NB4 (cell line): ENCODE data around the gene TXLNB.

Experiments
- DNase-seq: peaks from one replicate; pipeline ENCODE4 v3.0.0; 2010; ENCODE audit warnings: low read depth
- H3K4me3 ChIP-seq: one replicate; pipeline ENCODE4 v1.5.1; 2011; ENCODE audit warnings: mild to moderate bottlenecking, low read depth, low read length, moderate library complexity
- MAX ChIP-seq: IDR thresholded peaks from 2 replicates; pipeline ENCODE4 v1.6.1; 2011; ENCODE audit warnings: low read depth, low read length
- MYC ChIP-seq: IDR thresholded peaks from 2 replicates; pipeline ENCODE4 v1.6.1; 2011; ENCODE audit warnings: low read depth, low read length
- POLR2A ChIP-seq: IDR thresholded peaks from 2 replicates; pipeline ENCODE4 v1.6.1; 2011; ENCODE audit warnings: mild to moderate bottlenecking; ENCODE audit not compliant: insufficient read length; ENCODE audit errors: extremely low read depth
- TF ChIP-seq, protein P1 (sequence below): IDR thresholded peaks from one replicate; pipeline ENCODE4 v1.5.1; 2012; ENCODE audit warnings: low read depth, low read length

Gene TXLNB

GRCh38 chr6:139205843-139206242, 86.0 kb downstream of the TXLNB start:
- no peak for TF ChIP-seq POLR2A
- TF ChIP-seq, protein P1, sequence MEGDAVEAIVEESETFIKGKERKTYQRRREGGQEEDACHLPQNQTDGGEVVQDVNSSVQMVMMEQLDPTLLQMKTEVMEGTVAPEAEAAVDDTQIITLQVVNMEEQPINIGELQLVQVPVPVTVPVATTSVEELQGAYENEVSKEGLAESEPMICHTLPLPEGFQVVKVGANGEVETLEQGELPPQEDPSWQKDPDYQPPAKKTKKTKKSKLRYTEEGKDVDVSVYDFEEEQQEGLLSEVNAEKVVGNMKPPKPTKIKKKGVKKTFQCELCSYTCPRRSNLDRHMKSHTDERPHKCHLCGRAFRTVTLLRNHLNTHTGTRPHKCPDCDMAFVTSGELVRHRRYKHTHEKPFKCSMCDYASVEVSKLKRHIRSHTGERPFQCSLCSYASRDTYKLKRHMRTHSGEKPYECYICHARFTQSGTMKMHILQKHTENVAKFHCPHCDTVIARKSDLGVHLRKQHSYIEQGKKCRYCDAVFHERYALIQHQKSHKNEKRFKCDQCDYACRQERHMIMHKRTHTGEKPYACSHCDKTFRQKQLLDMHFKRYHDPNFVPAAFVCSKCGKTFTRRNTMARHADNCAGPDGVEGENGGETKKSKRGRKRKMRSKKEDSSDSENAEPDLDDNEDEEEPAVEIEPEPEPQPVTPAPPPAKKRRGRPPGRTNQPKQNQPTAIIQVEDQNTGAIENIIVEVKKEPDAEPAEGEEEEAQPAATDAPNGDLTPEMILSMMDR: no peak
- DNase-seq: no peak

DNA sequence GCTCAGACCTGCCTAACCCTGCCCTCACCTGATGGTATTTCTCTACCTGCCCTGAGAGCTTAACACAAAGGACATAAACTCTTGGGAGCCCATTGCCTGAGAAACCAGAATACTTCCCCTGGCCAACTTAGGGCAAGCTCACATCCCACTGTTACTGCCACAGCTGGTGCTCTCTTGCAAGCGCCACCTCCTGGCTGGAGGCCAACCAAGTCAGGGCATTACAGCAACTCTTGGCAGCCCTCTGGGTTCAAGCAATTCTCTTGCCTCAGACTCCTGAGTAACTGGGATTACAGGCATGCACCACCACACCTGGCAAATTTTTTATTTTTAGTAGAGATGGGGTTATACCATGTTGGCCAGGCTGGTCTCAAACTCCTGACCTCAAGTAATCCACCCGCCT, 86.8 kb downstream of the TXLNB start:
- DNase-seq: no peak
- H3K4me3 ChIP-seq: no peak overlapping the region
- TF ChIP-seq MAX (no peak), POLR2A (no peak), MYC (no peak)
- TF ChIP-seq, protein P1: no peak

More at GRCh38 chr6:139205843-139206242, 86.0 kb downstream of the TXLNB start:
- no peak overlapping the region for H3K4me3 ChIP-seq

GRCh38 chr6:139201378-139201777, 90.4 kb downstream of the TXLNB start:
- H3K4me3 ChIP-seq: no peak overlapping the region
- DNase-seq: no peak
- TF ChIP-seq MYC (no peak), MAX (no peak), POLR2A (no peak)
- TF ChIP-seq, protein P1: no peak

DNA sequence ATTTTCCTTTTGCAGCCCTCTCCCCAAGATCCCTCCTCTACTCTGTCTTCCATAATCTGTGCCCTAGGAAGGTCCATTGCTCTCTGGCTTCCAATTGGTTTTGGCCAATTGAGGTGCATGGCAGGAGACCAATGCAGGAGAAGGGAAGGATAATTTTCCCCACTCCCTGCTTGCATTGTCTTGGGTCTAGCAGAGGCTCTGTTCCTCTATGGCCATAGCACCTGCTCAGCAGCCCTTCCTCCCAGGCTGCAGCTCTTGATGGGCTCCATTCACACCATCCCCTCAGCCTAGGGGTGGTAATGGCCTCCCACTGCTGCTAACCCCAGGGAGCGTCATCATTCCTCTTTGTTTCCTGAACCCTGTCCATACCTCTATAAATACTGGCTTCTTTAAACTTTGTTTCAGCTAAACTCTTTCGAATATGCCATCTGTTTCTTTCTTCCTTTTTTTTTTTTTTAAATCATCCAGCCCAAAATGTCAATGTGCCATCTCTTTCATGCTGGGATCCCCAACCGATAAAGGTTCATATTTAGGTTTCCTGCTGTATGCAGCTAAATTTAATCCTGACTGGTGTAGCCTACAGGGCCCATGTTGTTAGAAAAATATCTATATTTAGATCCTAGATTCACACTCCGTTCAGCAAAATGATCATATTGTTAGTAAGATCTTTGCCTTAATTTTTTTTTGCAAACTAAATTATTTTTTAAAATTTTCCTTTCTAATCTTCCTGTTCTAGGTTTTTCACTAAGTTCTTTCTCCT, 93.1 kb downstream of the TXLNB start:
- H3K4me3 ChIP-seq: no peak overlapping the region
- DNase-seq: no peak
- TF ChIP-seq MYC: no peak
- TF ChIP-seq, protein P1: no peak
- no peak for TF ChIP-seq POLR2A
- TF ChIP-seq MAX: no peak

DNA sequence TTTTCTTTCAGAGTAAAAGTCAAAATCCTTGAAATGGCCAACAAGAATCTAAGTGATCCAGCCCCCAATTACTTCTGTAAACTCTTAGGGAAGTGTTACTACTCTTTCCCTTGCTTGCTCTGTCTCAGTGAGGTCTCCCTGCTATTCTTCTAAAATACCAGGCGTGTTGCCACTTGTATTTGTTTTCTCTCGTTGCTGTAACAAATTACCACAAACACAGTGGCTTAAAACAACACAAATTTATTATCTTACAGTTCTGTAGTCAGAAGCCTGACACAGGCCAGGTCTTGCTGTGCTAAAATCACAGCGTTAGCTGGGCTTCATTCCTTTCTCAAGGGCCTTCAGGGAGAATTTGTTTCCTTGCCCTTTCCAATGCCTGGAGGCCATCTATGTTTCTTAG, 97.1 kb downstream of the TXLNB start:
- H3K4me3 ChIP-seq: no peak overlapping the region
- TF ChIP-seq MYC (no peak), POLR2A (no peak), MAX (no peak)
- TF ChIP-seq, protein P1: no peak
- no peak for DNase-seq
